Measurements from ENCODE around the gene CRTC1.
"Not testable (repeated sequence)": the region's sequence is repeated elsewhere in the genome, so short reads cannot be mapped to it uniquely, and the experiment has no call there.

CRTC1 gene

GRCh38 chr19:18670312-18670711 is 13.2 kb upstream of the CRTC1 start:
- no peak for FAIRE-seq

- FAIRE-seq = no peak
These were observed 12.0 kb upstream of the CRTC1 start for GRCh38 chr19:18671303-18672043.

- FAIRE-seq = no peak
These were observed 11.4 kb upstream of the CRTC1 start for GRCh38 chr19:18672044-18672451.

- FAIRE-seq = no peak
These were observed 10.7 kb upstream of the CRTC1 start for GRCh38 chr19:18672606-18673337.

GRCh38 chr19:18674616-18675015 is 8.9 kb upstream of the CRTC1 start:
- no peak for FAIRE-seq

- no peak for FAIRE-seq
These were observed 7.7 kb upstream of the CRTC1 start for GRCh38 chr19:18675779-18676178.

DNA sequence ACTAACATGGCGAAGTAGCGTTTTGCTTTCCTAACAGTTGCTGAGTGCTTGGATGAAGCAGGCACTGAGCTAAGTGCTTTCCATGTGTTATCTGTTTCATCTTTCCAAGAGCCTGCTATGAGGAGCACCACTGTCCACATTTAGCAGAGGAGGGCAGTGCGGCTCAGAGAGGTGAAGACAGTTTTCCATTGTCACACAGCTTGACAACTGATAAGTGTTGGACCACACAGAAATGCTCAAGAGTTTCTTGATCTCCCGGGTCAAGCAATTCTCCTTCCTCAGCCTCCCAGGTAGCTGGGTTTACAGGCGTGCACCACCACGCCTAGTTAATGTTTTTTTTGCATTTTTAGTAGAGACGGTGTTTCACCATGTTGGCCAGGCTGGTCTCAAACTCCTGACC is 6.8 kb upstream of the CRTC1 start:
- FAIRE-seq = no peak

DNA sequence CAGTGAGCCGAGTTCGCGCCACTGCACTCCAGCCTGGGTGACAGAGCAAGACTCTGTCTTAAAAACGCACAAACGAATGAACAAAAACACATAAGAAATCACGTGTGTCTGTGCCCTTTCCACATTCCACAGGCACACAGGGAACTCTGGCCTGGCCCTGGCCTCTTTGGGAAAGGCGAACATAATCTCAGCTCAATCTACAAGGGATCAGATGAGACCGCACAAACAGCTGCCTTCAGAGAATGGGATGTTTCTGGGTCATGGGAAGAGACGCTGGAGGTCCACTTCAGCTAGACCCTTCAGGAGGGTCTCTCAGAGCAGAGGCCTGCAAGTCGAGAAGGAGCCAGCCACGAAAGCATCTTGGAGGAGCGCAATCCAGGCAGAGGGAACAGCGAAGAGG is 6.3 kb upstream of the CRTC1 start:
- no peak for FAIRE-seq

DNA sequence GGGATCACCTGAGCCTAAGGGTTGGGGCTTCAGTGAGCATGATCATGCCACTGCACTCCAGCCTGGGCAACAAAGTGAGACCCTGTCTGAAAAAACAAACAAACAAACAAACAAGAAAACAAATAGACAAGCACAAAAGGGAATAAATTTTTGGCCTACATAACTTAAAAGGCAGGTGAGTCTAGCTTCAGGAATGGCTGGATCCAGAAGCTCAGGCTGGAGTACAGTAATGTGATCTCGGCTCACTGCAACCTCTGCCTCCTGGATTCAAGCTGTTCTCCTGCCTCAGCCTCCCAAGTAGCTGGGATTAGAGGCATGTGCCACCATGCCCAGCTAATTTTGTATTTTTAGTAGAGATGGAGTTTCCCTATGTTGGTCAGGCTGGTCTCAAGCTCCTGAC is 3.3 kb upstream of the CRTC1 start:
- not testable (repeated sequence) for FAIRE-seq

DNA sequence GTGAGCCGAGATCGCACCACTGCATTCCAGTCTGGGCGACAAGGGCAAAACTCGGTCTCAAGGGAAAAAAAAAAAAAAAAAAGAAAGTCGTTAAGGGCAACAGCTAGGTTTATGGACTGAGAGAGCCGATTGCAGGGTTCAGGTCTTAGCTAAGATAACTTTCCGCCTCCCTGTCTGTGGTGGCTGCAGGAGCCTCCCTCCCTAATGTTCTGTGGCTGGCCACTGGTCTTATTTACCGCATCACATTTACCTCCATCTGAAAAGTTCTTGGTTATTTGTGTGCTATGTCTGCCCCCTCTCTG is 722 bp upstream of the CRTC1 start:
- FAIRE-seq = no peak

DNA sequence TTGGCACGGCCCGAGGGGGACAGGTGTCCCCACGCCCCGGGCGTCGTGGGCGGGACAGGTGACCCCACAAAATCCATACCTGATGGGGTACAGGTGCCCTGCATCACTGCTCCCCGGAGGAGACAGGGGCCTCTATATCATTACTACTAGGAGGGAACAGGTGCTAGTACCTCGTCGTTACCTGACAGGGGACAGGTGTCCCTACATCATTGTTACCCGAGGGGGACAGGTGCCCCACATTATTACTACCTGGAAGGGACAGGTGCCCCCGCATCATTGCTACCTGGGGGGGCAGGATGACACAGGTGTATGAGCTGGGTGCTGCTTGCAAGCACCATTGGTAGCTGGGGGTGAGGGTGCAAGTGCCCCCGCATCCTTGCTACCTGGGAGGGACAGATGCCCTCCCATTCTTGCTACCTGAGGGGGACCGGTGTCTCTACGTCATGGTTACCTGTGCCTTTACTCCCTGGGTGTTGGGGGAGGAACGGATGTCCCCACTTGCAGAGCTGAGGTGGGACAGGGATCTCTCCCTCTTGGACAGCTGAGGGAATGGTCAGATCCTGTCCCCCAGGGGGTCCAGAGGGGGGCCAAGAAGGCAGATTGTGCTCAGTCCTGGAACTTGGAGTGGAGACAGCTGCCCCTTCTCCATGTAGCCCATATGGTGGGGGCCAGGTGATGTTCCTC is 620 bp downstream of the CRTC1 start:
- FAIRE-seq = no peak

- no peak for FAIRE-seq
These were observed 1.1 kb downstream of the CRTC1 start for GRCh38 chr19:18684642-18684993.

DNA sequence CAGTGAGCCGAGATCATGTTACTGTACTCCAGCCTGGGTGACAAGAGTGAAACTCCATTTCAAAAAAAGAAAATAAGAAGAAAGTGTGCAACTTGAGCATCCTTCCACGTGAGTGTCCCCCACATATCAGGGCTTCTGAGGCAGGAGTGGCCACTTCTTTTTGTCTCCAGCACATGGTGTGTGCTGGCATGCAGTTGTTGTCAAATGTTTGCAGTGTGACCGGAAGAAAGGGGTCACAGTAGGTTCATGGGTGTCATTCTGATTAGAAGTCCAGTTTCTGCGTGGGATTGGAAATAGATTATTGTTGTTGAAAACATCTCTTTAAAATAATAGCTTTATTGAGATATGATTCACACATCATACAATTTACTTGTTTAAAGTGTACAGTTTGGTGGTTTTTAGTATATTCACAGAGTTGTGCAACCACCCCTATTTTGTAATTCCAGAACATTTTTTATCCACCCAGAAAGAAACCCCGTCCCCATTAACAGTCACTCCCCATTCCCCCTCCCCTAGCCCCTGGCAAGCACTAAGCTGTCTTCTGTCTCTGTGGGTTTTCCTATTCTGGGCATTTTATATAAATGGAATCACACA is 2.2 kb downstream of the CRTC1 start:
- FAIRE-seq = no peak

- no peak for FAIRE-seq
These were observed 4.4 kb downstream of the CRTC1 start for GRCh38 chr19:18687740-18688465.

- no peak for FAIRE-seq
These were observed 12.5 kb downstream of the CRTC1 start for GRCh38 chr19:18696023-18696422.

GRCh38 chr19:18697680-18698079 is 14.2 kb downstream of the CRTC1 start:
- FAIRE-seq = no peak

DNA sequence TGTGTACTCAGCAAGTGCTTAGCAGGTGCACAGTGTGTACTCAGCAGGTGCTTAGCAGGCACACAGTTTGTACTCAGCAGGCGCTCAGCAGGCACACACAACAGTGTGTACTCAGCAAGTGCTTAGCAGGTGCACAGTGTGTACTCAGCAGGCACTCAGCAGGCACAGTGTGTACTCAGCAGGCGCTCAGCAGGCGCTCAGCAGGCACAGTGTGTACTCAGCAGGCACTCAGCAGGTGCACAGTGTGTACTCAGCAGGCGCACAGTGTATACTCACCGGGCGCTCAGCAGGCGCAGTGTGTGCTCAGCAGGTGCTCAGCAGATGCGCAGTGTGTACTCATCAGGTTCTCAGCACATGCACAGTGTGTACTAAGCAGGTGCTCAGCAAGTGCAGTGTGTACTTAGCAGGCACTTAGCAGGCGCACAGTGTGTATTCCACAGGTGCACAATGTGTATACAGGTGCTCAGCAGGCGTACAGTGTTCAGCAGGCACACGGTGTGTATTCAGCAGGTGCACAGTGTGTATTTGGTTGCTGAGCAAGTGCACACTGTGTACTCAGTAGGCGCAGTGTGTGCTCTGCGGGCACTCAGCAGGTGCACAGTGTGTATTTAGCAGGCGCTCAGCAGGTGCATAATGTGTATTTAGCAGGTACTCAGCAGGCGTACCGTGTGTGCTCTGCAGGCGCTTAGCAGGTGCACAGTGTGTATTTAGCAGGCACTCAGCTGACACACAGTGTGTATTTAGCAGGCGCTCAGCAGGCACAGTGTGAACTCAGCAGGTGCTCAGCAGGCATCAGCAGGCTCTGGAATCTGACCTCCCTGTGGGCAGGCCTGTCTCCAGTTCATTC is 15.1 kb downstream of the CRTC1 start:
- no peak for FAIRE-seq

GRCh38 chr19:18699403-18700054 is 16.0 kb downstream of the CRTC1 start:
- no peak for FAIRE-seq

GRCh38 chr19:18700501-18701249 is 17.2 kb downstream of the CRTC1 start:
- peak; percentile 42 for FAIRE-seq

GRCh38 chr19:18701250-18701608 is 17.7 kb downstream of the CRTC1 start:
- no peak for FAIRE-seq

DNA sequence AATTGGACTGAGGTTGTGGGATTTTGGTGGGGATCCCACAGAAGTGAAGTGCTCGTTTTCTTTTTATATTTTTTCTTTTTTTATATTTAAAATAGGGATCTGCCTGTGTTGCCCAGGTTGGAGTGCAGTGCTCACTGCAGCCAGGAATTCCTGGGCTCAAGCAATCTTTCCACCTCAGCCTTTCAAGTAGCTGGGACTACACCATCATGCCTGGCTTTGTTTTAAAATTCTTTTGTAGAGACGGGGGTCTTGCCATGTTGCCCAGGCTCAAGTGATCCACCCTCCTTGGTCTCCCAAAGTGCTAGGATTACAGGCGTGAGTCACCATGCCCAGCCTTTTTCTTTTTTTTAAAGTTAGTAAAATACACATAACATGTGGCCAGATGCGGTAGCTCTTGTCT is 20.6 kb downstream of the CRTC1 start:
- no peak for FAIRE-seq
